COR-L47 (cell line): ENCODE data around the gene ELAVL2.

ENCODE experiments used
- DNase-seq: peaks from one replicate; lab custom pipeline; 2025; lab: John Stamatoyannopoulos, UW

ELAVL2 gene

GRCh38 chr9:23826120-23826629 is at the start of gene ELAVL2:
ELAVL2 (minus strand) TSS chr9:23826240; CDS start chr9:23762234, 64,006 bp downstream.
- peak; percentile 97 for DNase-seq

- DNase-seq, result no peak
Measured at GRCh38 chr9:23858234-23858633, 32.2 kb upstream of the ELAVL2 start.

DNA sequence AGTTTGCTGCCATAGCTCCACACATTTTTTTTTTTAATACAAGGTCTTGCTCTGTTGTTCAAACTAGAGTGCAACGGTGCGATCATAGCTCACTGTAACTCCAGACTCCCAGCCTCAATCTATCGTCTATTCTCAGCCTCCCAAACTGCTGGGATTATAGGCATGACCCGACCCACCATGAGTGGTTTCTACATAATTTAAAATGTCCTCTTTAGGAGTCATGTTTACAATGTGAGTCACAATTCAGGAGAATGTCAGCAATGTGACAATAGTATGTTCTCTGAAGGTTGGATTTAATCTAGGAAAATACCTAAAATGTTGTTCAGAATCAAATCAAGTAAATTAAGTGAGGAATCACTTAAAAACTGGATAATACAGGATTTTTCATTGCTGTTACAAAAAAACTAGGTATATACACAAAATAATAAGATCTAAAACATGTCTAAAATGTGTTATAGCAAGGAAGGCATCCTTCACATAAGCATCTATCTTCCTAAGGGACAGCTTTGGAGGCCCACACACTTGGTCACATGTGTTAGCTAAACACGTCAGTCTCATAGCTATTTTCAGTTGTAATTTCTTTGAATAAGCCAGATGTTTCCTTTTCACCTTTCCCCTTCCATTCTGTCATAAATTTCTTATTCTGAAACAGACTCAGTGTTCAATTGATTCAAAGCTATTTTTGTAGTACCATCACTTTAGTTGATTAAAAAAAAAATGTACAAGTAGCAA is 30.0 kb upstream of the ELAVL2 start:
- DNase-seq, result no peak

DNA sequence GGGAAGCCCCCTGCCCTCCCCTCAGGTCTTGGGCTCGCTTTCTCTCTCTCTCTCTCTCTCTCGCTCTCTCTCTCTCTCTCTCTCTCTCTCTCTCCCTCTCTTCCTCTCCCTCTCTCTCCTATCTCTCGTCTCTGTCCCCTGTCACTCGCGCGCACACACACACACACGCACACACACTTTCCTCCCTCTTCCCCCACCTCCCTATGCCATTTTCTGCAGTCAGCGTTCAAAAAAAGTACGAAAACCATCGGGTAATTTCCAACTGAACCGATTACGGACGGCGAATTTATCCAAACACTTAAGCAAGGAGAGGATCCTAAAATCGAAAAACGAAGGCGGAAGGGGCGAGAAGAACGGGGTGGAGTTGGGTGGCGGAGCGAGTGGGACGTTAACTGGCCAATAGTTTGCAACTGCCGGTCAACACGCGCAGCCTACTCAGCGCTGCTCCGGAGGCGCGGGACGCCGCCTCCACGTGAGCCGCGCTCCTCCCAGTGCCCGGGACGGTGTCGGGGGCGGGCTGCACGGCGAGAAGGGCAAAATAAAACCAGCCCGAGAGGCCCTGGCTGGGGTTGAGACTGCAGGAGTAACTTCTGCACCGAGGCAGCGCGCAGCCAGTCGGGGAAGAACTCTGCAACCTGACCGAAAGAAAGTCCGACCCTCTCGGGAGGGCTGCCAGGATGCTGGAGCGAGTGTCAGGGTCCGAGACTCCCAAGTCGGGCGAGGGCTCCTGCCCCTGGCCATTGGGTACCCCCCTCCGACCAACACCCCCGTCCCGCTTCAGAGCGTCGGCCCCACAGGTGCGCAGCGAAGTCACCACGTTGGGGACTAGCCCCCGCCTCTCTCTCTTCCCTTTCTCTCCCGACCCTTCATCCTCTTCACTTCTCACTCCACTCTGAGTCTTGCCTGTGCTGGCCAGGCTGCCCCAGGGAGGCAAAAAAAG is 24.9 kb upstream of the ELAVL2 start:
- no peak for DNase-seq

DNA sequence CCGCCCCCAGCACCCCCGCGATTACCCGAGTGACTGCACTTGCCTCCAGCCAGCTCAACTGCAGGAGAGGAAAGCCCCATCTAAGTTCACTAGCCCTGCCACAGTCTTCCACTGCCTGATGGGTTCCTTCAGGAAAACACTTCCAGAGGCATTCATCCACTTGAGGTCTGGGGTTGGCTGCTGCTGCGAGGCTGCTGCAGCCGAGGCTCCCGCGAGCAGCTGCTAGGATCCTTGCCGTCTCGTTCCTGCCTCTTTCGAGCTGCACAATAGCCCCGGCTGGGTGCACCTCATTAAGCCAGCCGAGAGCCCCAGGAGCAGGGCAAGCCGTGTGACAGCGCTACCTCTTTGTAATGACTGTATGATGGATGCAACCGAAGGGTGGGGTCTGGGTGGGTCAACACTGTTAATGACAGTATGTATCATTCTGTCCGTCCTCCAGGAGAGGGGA is 24.2 kb upstream of the ELAVL2 start:
- DNase-seq, result peak; percentile 48

- peak; percentile 6 for DNase-seq
Measured at GRCh38 chr9:23849379-23850035, 23.5 kb upstream of the ELAVL2 start.

- DNase-seq, result no peak
Measured at GRCh38 chr9:23842565-23843129, 16.6 kb upstream of the ELAVL2 start.

GRCh38 chr9:23841304-23841703 is 15.3 kb upstream of the ELAVL2 start:
- DNase-seq, result no peak

DNA sequence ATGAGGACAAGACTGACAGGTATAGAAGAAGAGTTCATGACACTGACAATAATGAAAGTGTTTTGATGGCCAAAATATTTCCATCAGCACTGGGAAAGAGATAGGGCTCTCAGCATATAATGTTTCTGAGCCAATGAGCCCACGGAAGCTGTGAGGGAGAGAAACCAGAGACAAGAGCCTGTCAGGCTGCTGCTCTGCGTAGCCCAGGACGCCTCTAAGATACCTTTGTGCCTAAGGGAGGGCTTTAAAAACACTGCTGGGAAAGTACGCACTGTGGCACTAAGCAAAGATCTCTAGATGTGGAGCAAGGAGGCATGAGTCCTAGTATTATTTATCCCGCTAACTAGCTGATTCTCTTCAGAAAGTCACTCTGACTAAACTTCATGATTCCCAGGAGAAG is 11.0 kb upstream of the ELAVL2 start:
- DNase-seq, result no peak

DNA sequence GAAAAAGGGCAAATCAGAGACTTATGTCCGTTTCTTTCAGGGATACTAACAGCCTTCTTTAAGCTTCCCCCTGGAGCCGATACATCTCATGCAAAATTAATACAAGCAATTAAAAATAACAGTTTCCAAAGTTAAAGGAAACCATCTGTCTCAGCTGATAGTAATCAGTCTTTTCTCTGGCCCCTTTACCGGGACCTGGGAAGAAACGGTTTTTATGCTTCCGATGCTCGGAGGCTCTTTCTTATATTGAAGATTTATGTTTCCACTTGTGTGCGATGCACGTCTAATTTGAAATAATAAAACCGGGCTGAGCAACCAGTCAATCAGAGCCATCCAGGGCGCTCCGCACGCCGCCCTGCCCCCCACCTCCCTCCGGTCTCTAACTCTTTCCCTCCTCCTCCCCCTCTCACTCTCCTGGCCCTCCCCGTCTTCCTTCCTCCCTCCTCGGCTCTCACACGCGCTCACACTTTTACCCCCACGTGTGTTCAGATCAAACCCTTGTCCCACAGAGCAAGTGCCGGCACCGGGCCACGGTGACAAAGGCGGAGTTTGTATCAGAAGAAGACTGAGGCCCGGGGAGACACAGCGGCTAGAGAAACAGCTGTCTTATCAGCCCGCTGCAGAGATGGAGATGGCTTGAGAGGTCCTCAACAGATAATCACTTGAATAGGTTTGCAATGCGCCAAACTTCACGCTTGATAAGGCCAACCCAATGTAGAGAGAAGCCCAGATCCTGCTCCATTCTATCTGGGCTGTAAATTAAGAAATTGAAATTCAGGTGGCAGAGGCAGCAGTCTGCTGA is 5.1 kb upstream of the ELAVL2 start:
- no peak for DNase-seq

DNA sequence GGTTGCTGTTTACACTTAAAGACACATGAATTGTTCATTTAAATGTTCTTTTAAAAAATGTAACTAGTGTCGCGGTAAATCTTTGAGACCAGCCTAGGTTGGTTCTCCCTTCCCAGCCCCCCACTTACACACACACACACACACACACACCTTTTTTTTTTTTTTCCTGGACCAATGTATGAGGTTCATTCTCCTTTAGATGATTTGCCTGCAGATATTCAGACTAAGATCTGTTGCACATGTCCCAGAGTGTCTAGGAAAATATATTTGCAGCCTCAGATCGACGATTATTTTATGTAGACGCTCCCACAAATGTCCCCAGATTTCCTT is 4.4 kb upstream of the ELAVL2 start:
- no peak for DNase-seq

DNA sequence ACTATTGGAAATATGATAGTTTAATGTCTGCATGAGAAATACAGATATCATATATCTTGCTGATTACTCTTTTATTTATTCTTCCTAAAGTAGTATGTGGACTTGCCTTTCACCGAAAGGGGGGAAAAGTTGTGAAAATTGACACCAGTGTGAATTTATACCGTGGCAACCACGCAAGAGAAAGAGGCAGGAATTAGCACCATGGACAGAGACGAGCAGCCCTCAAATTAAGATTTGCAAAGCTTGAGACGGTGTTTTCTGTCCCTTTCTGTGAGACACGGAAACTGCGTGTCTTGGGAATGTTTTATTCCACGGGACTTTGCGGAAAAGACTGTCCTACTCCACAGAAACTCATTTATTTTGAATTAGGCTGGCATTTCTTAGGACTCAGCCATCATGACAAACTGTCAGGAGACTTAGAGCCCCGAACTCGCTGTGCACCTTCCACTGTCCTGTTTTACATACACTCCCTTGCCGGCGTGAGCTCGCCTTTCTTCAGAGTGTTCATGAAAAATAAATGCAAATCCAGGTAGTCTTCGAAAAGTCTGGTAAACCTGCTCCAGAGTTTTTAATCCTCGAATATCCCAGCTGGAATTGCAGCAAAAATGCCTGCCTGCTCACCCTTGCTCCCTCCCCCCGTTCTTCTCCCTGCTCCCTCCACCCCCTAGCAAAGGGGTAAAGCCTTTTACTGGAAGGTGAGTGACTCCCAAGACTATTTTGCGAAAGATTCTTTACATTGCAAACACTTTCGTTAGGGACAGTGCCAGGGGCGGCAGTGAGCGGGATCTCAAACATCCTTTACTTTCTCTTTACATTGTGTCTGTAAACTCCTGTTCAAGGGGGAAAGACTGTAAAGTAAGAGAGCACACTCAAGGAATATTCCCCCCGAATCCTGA is 3.8 kb upstream of the ELAVL2 start:
- DNase-seq, result no peak

- no peak for DNase-seq
Measured at GRCh38 chr9:23825700-23826099, 340 bp downstream of the ELAVL2 start.

- peak; percentile 12 for DNase-seq
Measured at GRCh38 chr9:23824830-23825591, 1.0 kb downstream of the ELAVL2 start.

DNA sequence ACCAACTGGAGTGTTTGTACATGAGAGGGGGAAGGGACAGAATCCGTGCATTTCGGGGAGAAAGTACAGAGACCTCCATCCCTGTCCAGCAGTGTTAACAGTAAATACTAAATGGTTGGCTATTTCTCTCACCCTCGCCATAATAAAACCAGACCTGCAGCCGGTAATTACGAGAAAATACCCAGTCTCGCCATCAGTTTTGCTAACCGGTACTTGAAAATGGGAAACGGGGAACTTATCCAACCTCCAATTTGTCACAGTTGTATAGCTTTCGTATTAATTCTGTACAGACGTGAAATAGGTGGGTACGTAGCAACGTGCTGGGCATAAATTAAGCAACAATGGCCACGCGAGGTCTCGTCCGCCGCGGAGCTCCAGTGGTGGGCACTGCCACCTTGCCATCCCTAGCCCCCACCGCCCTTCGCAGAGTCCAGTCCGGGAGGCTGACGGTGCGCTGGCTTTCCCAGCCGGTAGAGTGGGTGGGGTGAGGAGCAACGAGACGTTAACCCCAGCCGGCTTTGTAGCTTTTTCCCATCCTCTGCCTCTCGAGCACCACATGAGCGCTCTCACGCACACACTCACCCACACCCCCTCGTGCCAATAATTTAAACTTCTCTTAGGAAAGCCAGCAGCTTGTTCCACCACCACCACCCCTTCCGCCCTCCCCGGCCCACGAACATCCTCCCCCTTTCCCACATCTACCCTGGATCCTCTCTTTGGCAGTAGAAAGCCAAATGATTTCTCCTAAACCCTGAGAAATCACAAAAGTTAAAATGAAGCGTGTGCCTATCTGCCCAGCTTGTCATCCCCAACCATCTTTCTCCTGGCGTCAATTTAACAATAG is 1.8 kb downstream of the ELAVL2 start:
- DNase-seq, result peak; percentile 23

DNA sequence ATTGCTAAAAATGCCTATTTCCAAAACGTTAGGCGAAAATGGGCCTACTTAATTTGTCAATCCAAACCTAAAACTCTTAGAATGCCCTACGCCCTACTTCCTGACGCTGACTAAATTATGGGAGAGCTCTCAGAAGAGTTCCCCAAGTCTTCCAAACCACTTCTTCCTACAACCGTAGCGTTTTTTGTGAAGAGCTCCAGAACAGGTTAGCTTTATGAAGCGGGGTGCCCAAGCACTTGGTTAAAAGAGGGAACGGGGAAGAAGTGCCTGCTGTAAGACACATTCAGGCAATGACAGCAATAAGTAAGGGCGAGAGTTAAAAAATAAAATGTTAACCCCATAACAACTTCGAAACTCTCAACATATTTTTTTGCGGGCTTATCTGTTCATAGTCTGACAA is 2.8 kb downstream of the ELAVL2 start:
- DNase-seq, result no peak

DNA sequence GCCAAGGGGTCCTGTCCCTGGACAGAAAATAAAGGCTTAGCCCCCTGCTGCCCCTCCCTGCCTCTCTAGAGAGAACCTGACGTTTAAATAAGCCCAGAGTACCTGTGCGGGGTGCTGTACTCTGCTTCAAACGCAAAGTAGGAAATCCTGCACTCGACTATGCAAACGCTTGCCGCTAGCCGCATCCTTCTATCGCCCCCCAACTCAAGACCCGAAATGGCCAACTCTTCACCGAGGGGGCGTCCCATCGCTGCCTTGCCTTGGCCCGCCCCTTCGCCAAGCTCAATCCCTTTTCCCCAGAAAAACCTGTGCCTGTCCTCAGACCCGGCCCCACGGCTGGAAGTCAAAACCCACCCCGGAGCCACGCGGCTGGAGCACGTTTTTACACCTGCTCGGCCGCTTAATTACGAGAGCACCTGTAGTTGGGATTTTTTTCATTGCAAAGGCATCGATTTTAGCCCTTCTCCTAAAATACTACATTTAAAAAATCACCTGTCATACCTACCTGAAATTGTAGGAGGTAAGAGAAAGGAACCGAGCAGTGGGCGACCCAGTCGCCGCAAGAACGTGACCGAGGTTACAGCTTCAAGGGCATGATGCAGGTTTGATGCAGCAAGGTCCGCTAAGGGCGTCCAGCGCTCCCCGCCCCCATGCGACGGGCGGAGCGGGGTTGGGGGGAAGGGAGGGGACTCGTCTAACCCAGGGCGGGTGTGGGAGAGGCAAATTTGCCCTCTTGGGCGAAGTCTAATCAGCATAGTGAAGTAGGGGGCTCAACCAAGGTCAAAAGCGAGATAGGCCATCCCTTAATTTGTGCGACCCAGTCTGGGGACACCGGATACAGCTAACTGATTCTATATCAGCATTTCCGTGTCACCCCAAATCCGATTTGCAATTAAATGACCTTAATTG is 3.5 kb downstream of the ELAVL2 start:
- DNase-seq, result peak; percentile 28
